ENCODE data around the gene XYLT1. TPM values are rescaled to one million over a fixed set of nuclear protein-coding genes. Genes with fewer than 3 reads are reported as not detected.

XYLT1 gene
- total and polyA plus RNA-seq, 12 donors = 0.29 to 4.0 (median 1.6) TPM

- ATAC-seq = no peak
- DNase-seq = no peak
- 67 to 72% methylated on average over 9 of the region's 9 CpGs for WGBS, 2 donors
- H3K36me3 ChIP-seq = no peaks in the 10 kb centered on the region
- TF ChIP-seq CTCF (IDR thresholded peaks at IDR 0.05) = no peak
- no peak overlapping the region for H3K27ac ChIP-seq
- no peaks in the 10 kb centered on the region for H3K9me3 ChIP-seq
- no peaks in the 10 kb centered on the region for H3K4me1 ChIP-seq
- H3K27me3 ChIP-seq = peaks cover 0 to 28% (median 11%) of the 10 kb centered on the region in 7 donors
- H3K4me3 ChIP-seq = no peak overlapping the region
- intact Hi-C loops (cut with DNase I) = loop anchor here in 1 of 10 donors (10.0 kb wide), 1 partner anchor 379 kb away; no protein-coding TSS in a partner anchor
These were observed 394.5 kb downstream of the XYLT1 start for GRCh38 chr16:17076092-17076754.

GRCh38 chr16:17072104-17072503 lies 398.7 kb downstream of the XYLT1 start:
- Histone ChIP-seq H3K27ac (no peak overlapping the region), H3K4me1 (no peaks in the 10 kb centered on the region), H3K27me3 (peaks cover 0 to 21% (median 3%) of the 10 kb centered on the region in 7 donors), H3K4me3 (no peak overlapping the region), H3K36me3 (no peaks in the 10 kb centered on the region), H3K9me3 (no peaks in the 10 kb centered on the region)
- WGBS, 2 donors = 73% methylated on average over 2 of the region's 2 CpGs
- no peak for TF ChIP-seq CTCF (IDR thresholded peaks at IDR 0.05)
- intact Hi-C loops (cut with DNase I) = loop anchor here in 1 of 10 donors (10.0 kb wide), 1 partner anchor 383 kb away; no protein-coding TSS in a partner anchor
- DNase-seq = no peak
- no peak for ATAC-seq

DNA sequence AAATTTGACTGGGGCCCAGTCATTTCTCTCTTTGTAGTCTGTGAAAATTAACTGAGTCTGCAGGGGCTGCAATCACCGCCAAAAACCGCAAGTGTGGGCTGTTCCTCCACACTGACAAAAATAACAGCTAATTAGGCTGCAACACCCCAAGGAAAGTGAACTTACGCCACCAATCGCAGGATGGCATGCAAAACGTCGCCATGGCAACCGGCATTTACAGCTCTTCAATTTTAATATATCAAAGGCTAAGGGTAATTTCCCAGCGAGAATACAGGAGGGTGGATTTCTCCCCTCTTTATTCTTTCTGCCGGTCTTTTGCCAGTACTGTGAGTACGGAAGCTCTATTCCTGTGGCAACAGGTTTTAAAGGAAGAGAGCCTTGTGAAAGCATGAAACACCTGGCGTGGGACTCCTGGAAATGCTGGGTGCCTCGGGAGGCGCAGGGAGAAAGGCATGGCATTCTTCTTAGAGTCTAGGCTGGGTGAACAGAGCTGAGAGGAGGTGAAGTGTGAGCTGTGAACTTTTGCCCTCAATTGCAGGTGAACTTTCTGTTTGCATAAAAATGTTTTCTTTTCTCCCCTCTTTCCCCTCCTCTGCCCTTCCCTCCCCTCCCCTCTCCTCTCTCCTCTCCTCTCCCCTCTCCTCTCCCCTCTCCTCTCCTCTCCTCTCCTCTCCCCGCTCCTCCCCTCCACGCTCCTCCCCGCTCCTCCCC lies 399.7 kb downstream of the XYLT1 start:
- no peak for TF ChIP-seq CTCF (IDR thresholded peaks at IDR 0.05)
- H3K9me3 ChIP-seq = no peaks in the 10 kb centered on the region
- H3K27me3 ChIP-seq = peaks cover 0 to 21% (median 4%) of the 10 kb centered on the region in 7 donors
- no peak overlapping the region for H3K4me3 ChIP-seq
- H3K4me1 ChIP-seq = no peaks in the 10 kb centered on the region
- DNase-seq = no peak
- intact Hi-C loops (cut with DNase I) = loop anchor here in 1 of 10 donors (10.0 kb wide), 1 partner anchor 384 kb away; no protein-coding TSS in a partner anchor
- no peaks in the 10 kb centered on the region for H3K36me3 ChIP-seq
- no peak for ATAC-seq
- WGBS, 2 donors = 53 to 60% methylated on average over 13 to 14 of the region's 16 CpGs
- no peak overlapping the region for H3K27ac ChIP-seq

DNA sequence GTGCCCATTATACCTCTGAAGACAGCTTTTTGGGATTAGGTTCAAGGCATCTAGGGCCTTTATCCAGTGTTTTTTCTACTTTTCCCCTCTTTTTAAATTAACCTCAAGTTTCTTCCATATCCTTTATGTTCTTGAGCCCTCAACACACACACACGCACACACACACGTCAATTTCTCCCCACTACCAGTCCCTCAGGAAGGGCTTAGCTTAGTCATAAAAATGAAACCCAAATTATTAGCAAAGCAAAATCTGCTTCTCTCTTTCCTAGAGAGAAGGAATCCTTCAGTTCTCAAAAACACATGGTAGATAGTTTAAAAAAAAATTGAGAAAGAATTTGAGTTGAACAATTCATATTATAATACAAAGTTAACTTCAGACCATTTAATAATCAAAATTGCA lies 401.1 kb downstream of the XYLT1 start:
- Histone ChIP-seq H3K27ac (no peak overlapping the region), H3K9me3 (no peaks in the 10 kb centered on the region), H3K4me1 (no peaks in the 10 kb centered on the region), H3K4me3 (no peak overlapping the region), H3K27me3 (peaks cover 0 to 19% (median 6%) of the 10 kb centered on the region in 7 donors), H3K36me3 (no peaks in the 10 kb centered on the region)
- intact Hi-C loops (cut with DNase I) = loop anchor here in 1 of 10 donors (10.0 kb wide), 1 partner anchor 385 kb away; no protein-coding TSS in a partner anchor
- ATAC-seq = no peak
- TF ChIP-seq CTCF (IDR thresholded peaks at IDR 0.05) = no peak
- 82 to 84% methylated on average over 2 of the region's 2 CpGs for whole genome bisulfite sequencing, 2 donors
- no peak for DNase-seq

Data from heart right ventricle (tissue), 16 donors.